HFF-Myc (cell line): ENCODE measurements around the gene BRICD5.
A peak's percentile ranks its signal among the peaks of the same experiment; 100 is the strongest.

Experiments
- DNase-seq: peaks from one replicate; pipeline ENCODE4 v3.0.0-alpha.2; 2011; ENCODE audit warnings: low read depth; ENCODE audit errors: extremely low read depth
- H3K4me3 ChIP-seq: replicated peaks from 2 replicates; pipeline ENCODE4 v1.5.1; 2011; ENCODE audit warnings: low read depth, mild to moderate bottlenecking, control low read depth, low read length
- CTCF ChIP-seq: IDR thresholded peaks from 2 replicates; pipeline ENCODE4 v1.5.1; 2012; ENCODE audit warnings: mild to moderate bottlenecking, low read depth, low read length, control low read depth; ENCODE audit errors: missing control alignments

BRICD5 gene

DNA sequence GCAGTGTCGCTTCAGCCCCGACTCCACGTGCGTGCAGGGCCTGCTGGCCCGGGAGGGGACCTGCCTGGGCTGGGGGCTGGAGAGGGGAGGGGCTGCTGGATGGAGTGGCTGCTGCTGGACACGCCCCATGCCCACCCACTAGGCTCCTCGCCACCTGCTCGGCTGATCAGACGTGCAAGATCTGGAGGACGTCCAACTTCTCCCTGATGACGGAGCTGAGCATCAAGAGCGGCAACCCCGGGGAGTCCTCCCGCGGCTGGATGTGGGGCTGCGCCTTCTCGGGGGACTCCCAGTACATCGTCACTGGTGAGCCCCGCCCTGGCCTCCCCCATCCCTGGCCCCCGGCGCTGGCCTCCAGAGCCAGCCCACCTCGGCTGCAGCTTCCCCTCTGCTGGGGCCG, 2.4 kb downstream of the BRICD5 start:
- no peak for TF ChIP-seq CTCF
- no peak for DNase-seq
- H3K4me3 ChIP-seq, result no peak overlapping the region

DNA sequence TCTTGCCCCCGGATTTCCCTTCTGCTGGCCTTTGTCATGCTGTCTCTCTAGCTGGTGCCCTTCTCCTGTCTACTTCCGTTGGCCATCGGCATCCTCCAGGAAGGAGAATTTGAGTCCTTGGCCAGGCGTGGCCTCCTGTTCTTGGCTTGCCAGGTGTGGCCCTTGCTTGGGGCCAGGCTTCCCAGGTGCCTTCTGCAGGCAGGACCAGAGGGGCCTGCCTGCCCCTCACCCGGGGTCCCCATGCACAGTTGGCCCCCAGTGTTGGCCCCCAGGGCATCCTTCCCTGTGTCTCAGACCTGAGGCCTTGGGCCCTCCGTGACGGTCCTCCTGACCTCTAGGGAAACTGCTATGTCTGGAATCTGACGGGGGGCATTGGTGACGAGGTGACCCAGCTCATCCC, 2.8 kb downstream of the BRICD5 start:
- no peak for TF ChIP-seq CTCF

DNA sequence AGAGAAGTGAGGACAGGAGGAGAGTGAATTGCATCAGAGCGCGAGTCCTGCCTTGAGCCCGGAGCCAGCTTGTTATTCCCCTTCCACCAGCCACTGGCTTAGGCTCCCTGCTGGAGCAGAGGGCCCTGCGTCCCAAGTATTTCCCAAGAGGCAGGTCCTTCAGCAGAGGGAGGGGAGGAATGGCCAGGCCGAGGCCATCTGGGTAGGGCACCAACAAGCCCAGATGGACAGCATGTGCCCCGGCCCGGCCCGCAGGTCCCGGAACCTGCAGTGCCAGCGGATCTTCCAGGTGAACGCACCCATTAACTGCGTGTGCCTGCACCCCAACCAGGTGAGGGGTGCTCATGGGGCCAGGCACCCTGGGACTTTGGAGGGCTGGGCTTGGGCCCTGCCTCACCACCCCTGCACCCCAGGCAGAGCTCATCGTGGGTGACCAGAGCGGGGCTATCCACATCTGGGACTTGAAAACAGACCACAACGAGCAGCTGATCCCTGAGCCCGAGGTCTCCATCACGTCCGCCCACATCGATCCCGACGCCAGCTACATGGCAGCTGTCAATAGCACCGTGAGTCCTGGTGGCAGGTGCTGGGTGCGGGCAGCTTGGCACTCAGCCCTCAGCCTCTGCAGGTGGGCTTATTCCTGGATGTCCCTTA, 3.8 kb downstream of the BRICD5 start:
- H3K4me3 ChIP-seq, result peak overlapping the region; percentile 84
- no peak for TF ChIP-seq CTCF
- no peak for DNase-seq

More for the DNA sequence above, 2.8 kb downstream of the BRICD5 start:
- no peak for DNase-seq
- H3K4me3 ChIP-seq, result no peak overlapping the region

GRCh38 chr16:2206420-2206779, 4.3 kb downstream of the BRICD5 start:
- no peak for DNase-seq
- H3K4me3 ChIP-seq, result peak overlapping the region; percentile 84
- TF ChIP-seq CTCF, result no peak

- no peak for DNase-seq
- H3K4me3 ChIP-seq, result peak overlapping the region; percentile 84
- no peak for TF ChIP-seq CTCF
Measured at GRCh38 chr16:2205967-2206313, 4.7 kb downstream of the BRICD5 start.

DNA sequence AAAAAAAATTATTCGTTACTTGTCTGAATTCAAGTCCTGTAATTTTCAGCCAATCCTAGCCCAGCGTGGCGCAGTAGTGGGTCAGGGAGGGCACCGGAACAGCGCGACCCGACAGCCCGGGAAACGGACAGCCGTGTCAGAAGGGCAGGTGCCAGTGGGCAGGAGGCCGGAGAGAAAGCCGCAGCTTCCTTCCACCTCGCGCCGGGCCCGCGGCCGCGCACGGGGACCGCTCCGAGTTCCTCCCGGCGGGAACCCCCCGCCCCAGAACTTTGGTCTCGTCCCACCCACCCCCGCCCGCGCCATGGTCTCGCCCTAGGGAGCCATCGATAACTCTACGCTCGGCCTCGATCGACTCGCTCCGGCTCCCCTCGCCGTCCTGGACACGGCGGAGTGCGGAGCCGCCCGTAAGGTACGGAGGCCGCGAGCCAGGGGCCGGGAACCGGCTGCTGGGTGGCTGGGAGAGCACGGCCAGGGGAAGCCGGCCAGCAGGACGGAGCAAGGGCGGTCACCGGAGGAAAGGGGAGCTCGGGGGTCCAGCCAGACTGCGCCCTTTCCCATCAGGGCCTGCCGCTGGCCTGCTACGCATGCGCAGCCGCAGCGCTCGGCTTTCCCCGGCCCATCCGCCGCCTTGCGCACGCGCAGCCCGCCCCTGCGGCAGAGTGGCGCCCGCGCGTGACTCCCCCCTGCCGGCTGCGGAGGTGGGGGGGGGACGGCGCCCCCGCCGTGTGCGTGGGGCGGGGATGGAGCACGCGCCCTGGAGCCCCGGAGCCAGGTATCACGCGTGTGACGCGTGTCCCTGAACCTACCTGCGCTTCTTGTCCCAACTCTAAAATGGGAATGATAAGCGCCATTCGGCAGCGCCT, 5.3 kb downstream of the BRICD5 start, which contains the start of gene MLST8:
Gene MLST8 (plus strand): TSS at position 351 of the 863 bp plus-strand sequence. CDS start 632 bp downstream, outside the sequence.
- peak; percentile 49 for DNase-seq
- peak within 1 kb of the TSS; percentile 84 for H3K4me3 ChIP-seq
- TF ChIP-seq CTCF, result no peak
